ENCODE measurements around the gene IGSF23. TPM values are rescaled to one million over a fixed set of nuclear protein-coding genes. Genes with fewer than 3 reads are reported as not detected.
"Not testable (repeated sequence)": the region's sequence is repeated elsewhere in the genome, so short reads cannot be mapped to it uniquely, and the experiment has no call there.

Gene IGSF23
- total RNA-seq, 1 experiment from 2014 or later: not detected

GRCh38 chr19:44587963-44588770 is 25.2 kb upstream of the IGSF23 start:
- DNase-seq (ENCODE audit: low spot score): peak; percentile 86

- peak; percentile 97 for DNase-seq (ENCODE audit: low spot score)
Observed at GRCh38 chr19:44588771-44589112, 24.6 kb upstream of the IGSF23 start.

- no peak for DNase-seq (ENCODE audit: low spot score)
Observed at GRCh38 chr19:44590245-44591059, 22.9 kb upstream of the IGSF23 start.

- DNase-seq (ENCODE audit: low spot score): not testable (repeated sequence)
Observed at GRCh38 chr19:44591340-44591993, 21.9 kb upstream of the IGSF23 start.

- DNase-seq (ENCODE audit: low spot score): no peak
Observed at GRCh38 chr19:44592451-44592890, 20.9 kb upstream of the IGSF23 start.

GRCh38 chr19:44593294-44593693 is 20.1 kb upstream of the IGSF23 start:
- no peak for DNase-seq (ENCODE audit: low spot score)

GRCh38 chr19:44593866-44594266 is 19.5 kb upstream of the IGSF23 start:
- DNase-seq (ENCODE audit: low spot score): peak; percentile 68

- peak; percentile 63 for DNase-seq (ENCODE audit: low spot score)
Observed at GRCh38 chr19:44596428-44597130, 16.8 kb upstream of the IGSF23 start.

- DNase-seq (ENCODE audit: low spot score): no peak
Observed at GRCh38 chr19:44597131-44597491, 16.3 kb upstream of the IGSF23 start.

- no peak for DNase-seq (ENCODE audit: low spot score)
Observed at GRCh38 chr19:44598355-44598754, 15.0 kb upstream of the IGSF23 start.

GRCh38 chr19:44598880-44599279 is 14.5 kb upstream of the IGSF23 start:
- DNase-seq (ENCODE audit: low spot score): peak; percentile 97

GRCh38 chr19:44600466-44600865 is 12.9 kb upstream of the IGSF23 start:
- DNase-seq (ENCODE audit: low spot score): no peak

- DNase-seq (ENCODE audit: low spot score): peak; percentile 63
Observed at GRCh38 chr19:44602081-44602480, 11.3 kb upstream of the IGSF23 start.

- no peak for DNase-seq (ENCODE audit: low spot score)
Observed at GRCh38 chr19:44603201-44603945, 10.0 kb upstream of the IGSF23 start.

GRCh38 chr19:44604241-44604640 is 9.1 kb upstream of the IGSF23 start:
- no peak for DNase-seq (ENCODE audit: low spot score)

GRCh38 chr19:44605547-44605946 is 7.8 kb upstream of the IGSF23 start:
- DNase-seq (ENCODE audit: low spot score): no peak

- peak; percentile 61 for DNase-seq (ENCODE audit: low spot score)
Observed at GRCh38 chr19:44607049-44607448, 6.3 kb upstream of the IGSF23 start.

- no peak for DNase-seq (ENCODE audit: low spot score)
Observed at GRCh38 chr19:44607917-44608316, 5.4 kb upstream of the IGSF23 start.

GRCh38 chr19:44608391-44608821 is 5.0 kb upstream of the IGSF23 start:
- peak; percentile 94 for DNase-seq (ENCODE audit: low spot score)

- no peak for DNase-seq (ENCODE audit: low spot score)
Observed at GRCh38 chr19:44609219-44609618, 4.1 kb upstream of the IGSF23 start.

GRCh38 chr19:44610497-44610896 is 2.9 kb upstream of the IGSF23 start:
- peak; percentile 75 for DNase-seq (ENCODE audit: low spot score)

Data from HT-29 (cell line).